ENCODE data around the gene VSX2. TPM values are rescaled to one million over a fixed set of nuclear protein-coding genes. Genes with fewer than 3 reads are reported as not detected.

Gene VSX2
- total RNA-seq, 1 donor: not detected

DNA sequence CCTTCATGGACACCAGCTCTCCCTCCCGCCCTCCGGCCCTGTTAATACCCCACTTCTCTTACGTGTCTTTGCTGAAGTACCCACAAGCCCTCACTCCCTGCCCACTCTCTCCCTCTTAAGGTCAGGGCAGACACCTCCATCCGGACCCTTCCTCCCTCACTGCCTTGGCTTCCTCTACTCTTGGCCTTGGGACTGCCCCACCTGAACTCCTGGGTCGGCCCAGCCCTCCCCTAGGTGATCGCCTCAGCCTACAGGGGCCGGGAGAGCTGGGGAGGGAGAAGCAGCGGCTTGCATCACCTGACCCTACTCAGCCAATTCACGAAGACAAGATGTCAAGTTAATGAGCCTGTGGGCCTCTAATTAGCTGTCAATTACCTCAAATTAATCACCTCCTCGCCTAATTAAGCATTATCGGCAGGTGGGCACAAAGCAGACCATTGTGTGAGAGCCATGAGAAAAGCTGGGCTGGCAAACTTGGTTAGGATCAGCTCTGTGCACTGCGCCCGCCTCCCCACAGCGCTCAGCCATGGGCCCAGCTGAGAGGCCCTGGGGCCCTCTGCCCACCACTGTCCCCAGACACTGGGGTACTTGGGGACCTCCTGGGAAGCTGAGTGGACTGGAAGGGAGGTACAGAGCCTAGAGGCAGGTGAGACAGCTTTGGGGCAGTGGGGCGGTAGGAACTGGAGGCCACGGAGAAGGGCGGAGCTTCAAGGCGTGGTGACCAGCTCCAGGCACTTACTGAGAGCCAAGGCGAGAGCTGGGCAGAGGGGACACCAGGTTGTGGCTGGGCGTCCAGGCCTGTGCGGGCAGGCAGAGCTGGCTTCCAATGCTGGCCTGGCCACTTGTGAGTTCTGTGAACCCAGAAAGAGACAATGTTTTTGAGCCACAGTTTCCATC, 25.1 kb upstream of the VSX2 start:
- no peak for DNase-seq (ENCODE audit: low read depth)
- TF ChIP-seq CTCF (IDR thresholded peaks at IDR 0.05; ENCODE audit: insufficient read depth, low read length): no peak
- H3K4me3 ChIP-seq (ENCODE audit: low read depth, low read length): no peak overlapping the region

DNA sequence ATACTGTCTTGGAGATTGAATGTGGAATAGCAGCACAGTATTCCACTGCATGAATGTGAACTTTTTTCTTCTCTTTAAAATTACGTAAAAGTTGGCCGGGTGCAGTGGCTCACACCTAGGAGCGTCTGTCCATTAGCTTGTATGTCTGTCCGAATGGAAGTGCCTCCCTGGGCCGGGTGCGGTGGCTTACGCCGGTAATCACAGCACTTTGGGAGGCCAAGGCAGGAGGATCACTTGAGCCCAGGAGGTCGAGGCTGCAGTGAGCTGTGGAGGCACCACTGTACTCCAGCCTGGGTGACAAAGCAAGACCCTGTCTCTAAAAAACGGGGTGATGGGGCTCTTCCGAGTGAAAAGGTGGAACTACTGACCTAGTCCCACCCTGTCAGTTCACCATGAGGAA, 22.6 kb upstream of the VSX2 start:
- H3K4me3 ChIP-seq (ENCODE audit: low read depth, low read length): no peak overlapping the region
- no peak for DNase-seq (ENCODE audit: low read depth)
- no peak for TF ChIP-seq CTCF (IDR thresholded peaks at IDR 0.05; ENCODE audit: insufficient read depth, low read length)

DNA sequence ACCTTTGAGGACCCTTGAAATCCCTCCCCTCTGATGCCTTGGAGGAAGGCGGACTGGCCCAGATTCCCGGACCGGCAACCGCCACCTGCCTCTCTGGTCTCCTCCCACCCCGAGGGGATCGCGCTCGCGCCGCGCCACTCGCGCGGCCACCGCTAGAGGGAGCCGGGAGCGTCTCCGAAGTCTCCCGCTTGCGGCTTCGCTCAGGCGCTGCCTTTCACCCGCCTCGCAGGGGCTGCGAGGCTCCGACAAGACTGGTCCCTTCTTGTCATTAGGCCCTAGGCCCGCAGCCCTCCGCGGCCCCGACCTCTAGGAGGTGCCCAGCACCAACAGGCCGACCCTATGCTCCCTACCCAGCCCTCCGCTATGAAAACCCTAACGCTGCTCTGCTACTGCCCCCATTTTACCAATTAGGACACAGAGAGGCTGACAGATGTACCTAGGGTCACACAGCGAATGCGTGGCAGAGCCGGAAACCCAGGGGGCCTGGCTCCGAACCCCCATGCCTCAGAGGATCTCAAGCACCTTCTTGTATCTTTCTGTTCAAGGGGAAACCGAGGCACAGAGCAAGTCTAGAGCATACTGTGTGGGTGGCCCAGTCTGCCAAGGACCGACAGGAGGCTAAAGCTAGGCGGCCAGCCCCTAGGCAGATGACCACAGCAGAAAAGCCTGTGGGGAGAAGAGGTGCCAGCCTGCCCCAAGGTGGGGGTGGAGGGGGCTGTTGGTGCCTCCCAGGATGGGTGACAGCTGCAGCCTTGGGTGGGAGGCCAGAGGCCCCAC, 21.4 kb upstream of the VSX2 start:
- peak; percentile 95 for TF ChIP-seq CTCF (IDR thresholded peaks at IDR 0.05; ENCODE audit: insufficient read depth, low read length)
- peak; percentile 57 for DNase-seq (ENCODE audit: low read depth)
- peak overlapping the region; percentile 36 for H3K4me3 ChIP-seq (ENCODE audit: low read depth, low read length)

- no peak for TF ChIP-seq CTCF (IDR thresholded peaks at IDR 0.05; ENCODE audit: insufficient read depth, low read length)
- H3K4me3 ChIP-seq (ENCODE audit: low read depth, low read length): no peak overlapping the region
- no peak for DNase-seq (ENCODE audit: low read depth)
These were observed 20.8 kb upstream of the VSX2 start for GRCh38 chr14:74218462-74218861.

DNA sequence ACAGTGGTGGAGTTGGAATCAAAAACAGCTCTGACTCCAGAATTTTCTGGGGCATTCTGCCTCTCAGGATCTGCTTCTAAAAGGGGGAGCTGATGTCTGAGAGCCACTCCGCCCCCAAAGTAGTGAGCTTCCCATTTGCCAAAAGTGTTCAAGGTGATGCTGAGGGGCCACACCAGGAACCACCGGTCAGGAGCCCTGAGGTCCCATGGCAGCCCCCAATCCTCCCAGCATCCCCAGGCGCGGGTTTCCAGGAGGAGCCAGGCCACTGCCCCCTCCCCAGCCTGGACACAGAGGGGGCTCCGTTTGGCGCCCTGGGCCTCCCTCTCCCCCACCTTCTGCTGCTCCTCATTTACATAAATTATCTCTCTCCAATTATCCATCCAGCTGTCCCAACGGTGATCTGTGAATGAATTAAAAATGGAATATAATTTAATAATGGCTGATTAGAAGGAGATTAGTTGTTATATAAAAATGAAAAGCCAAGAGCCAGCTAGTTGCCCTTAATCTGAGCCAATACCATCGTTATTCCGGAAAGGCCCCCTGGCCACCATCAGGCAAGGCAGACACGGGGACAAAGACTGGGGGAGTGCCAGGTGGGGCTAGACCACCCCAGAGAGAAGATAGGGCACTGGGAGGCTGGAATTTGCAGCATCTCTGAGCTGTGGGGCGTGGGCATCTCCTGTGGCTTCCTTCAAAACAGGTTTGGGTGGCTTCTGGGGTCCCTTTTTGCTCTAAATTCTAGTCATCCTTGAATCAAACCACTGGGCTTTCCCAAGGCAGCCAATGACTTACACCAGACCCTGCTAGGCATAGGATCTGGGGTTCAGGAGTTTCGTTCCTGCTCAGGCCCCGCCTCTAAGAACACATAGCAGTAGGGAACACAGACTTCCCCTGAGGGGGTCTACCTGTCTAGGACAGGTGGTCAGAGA, 19.7 kb upstream of the VSX2 start:
- TF ChIP-seq CTCF (IDR thresholded peaks at IDR 0.05; ENCODE audit: insufficient read depth, low read length): no peak
- no peak overlapping the region for H3K4me3 ChIP-seq (ENCODE audit: low read depth, low read length)
- no peak for DNase-seq (ENCODE audit: low read depth)

DNA sequence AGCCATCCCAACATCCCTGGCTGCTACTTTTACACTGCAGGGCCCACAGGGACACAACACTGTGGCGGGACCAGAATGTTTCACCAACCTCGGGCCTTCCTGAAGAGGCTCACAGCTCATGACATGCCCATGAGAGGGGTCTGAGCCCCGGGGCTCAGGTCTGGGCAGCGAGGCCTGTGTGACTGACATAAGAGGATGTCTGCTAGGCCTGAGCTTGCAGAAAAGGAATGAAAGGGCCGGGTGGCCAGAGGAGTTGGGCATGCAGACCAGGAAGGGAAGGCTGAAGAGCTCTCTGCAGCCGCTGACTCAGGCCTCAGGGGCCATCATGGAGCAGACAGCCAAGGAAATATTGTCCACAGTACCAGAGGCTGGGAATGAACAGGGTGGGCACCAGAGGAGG, 18.3 kb upstream of the VSX2 start:
- no peak for TF ChIP-seq CTCF (IDR thresholded peaks at IDR 0.05; ENCODE audit: insufficient read depth, low read length)
- no peak overlapping the region for H3K4me3 ChIP-seq (ENCODE audit: low read depth, low read length)
- DNase-seq (ENCODE audit: low read depth): no peak
